Heart left ventricle (tissue), 16 donors: ENCODE measurements around the gene ZNF787. TPM values are rescaled to one million over a fixed set of nuclear protein-coding genes. Genes with fewer than 3 reads are reported as not detected.

ENCODE experiments used
- ATAC-seq, 4 donors: fragments of 200-7000 bp; cut with Tn5 transposase; one replicate each; pipeline ENCODE4 v1.9.1; 2020 to 2022; ENCODE audit warnings: moderate library complexity in 4 of 4, mild to moderate bottlenecking in 3 of 4, moderate number of reproducible peaks in 1 of 4
- DNase-seq, 5 donors: peaks; one replicate each; pipeline ENCODE4 v3.0.0-alpha.2; 2020
- H3K27ac ChIP-seq, 12 donors: fragments of 200-600 bp; sonication (generic) in 4 of 12; one replicate each; pipeline versions ENCODE4 v1.5.0 to v1.8.0; 2016 to 2022; ENCODE audit warnings: mild to moderate bottlenecking in 2 of 12
- H3K27me3 ChIP-seq, 9 donors: fragments of 200-600 bp; sonication (generic) in 2 of 9; one replicate each; pipeline versions ENCODE4 v1.5.1 to v1.8.0; 2016 to 2022; ENCODE audit warnings: mild to moderate bottlenecking in 3 of 9
- H3K36me3 ChIP-seq, 9 donors: fragments of 200-600 bp; sonication (generic) in 2 of 9; one replicate each; pipeline versions ENCODE4 v1.5.0 to v1.8.0; 2018 to 2022; ENCODE audit warnings: mild to moderate bottlenecking in 2 of 9
- H3K4me1 ChIP-seq, 12 donors: fragments of 200-600 bp; sonication (generic) in 4 of 12; one replicate each; pipeline versions ENCODE4 v1.5.0 to v1.8.0; 2016 to 2022; ENCODE audit warnings: mild to moderate bottlenecking in 3 of 12
- H3K4me3 ChIP-seq, 12 donors: fragments of 200-600 bp; sonication (generic) in 4 of 12; one replicate each; pipeline versions ENCODE4 v1.5.0 to v1.8.0; 2017 to 2022; ENCODE audit warnings: mild to moderate bottlenecking in 9 of 12, moderate library complexity in 4 of 12
- H3K9me3 ChIP-seq, 12 donors: fragments of 200-600 bp; sonication (generic) in 4 of 12; one replicate each; pipeline versions ENCODE4 v1.5.0 to v1.8.0; 2016 to 2022; ENCODE audit warnings: mild to moderate bottlenecking in 1 of 12
- CTCF ChIP-seq, 12 donors: fragments of 200-600 bp; sonication (generic) in 4 of 12; IDR thresholded peaks; one replicate each; pipeline versions ENCODE4 v1.5.0 to v1.8.0; 2018 to 2022; ENCODE audit warnings: antibody characterized with exemption in 12 of 12, mild to moderate bottlenecking in 5 of 12
- POLR2A ChIP-seq, 2 donors: fragments of 450-650 bp; IDR thresholded peaks; one replicate each; pipeline ENCODE4 v1.6.1; 2017; ENCODE audit warnings: antibody characterized with exemption in 2 of 2, mild to moderate bottlenecking in 2 of 2, moderate library complexity in 2 of 2
- WGBS, 4 donors: extraction: QIAGEN DNeasy Blood & Tissue Kit in 2 of 4; methylation state at CpG; one replicate each; pipeline versions ENCODE4 v1.1.5 to v1.1.7; 2013 to 2018; 5-methylcytosine and 5-hydroxymethylcytosine counted together
- intact Hi-C, 10 donors: fragments of 100-400 bp; cut with DNase I; formaldehyde crosslinking; loops; one replicate each; pipeline versions ENCODE4 v1.11.1 to v1.14.2; 2022
- polyA plus RNA-seq, 2 donors: library from polyadenylated mRNA; stranded (reverse); fragments of 200-250 nt; gene quantifications; one replicate each; pipeline ENCODE4 v1.2.3, GENCODE V29; 2013
- total RNA-seq, 9 donors: library from RNA; depleted of rRNA in 2 of 9; stranded (reverse); fragments of >200 nt in 2 of 9; fragmentation: NEBNext Ultra II Directional in 3 of 9; extraction: Animal tissue kit (Norgen Biotek cat#: 25700) in 3 of 9; gene quantifications; one replicate each; pipeline versions ENCODE4 v1.1.0 to v1.2.4, GENCODE V29; 2016 to 2023
- donor health status: ischemic (EF 13 %, LVEDD 7.1; RV severe dilation, severe dysfunction).
- donor health status: healthy with polysubstance abuse.
- donor health status: DM: no; HTN: yes; CAD: no.
- donor health status: DM: no; HTN: no; CAD: no.
- donor health status: ischemic (EF 25% LVEDD 6.9; RV normal size, moderate dysfunction).
- donor health status: ischemic (EF 25% LVEDD 5.7; RV mildly dilated, moderate dysfunction).
- donor health status: healthy.
- donor health status: DM: yes; HTN: yes; CAD: no.
- donor health status: ischemic (EF 35%, LVEDD 5.7; RV mildly dilated, moderate dysfunction).
- donor health status: nonischemic (EF 11% LVEDD 7.7; RV severe dilation, severe dysfunction).
- donor health status: DM: yes; HTN: yes; CAD: no.
- donor health status: PGD.
- donor health status: ischemic (EF 29% LVEDD 5.4; RV normal size, mild dysfunction).
- donor health status: nonischemic (EF 23%, LVEDD 6.1; RV moderate dilation, normal function).

Gene ZNF787
- total and polyA plus RNA-seq, 11 donors, result 11.6 to 40.8 (median 25.3) TPM

GRCh38 chr19:56101746-56102535 is 19.2 kb downstream of the ZNF787 start:
- Histone ChIP-seq H3K36me3 (peaks cover 0 to 57% (median 23%) of the 10 kb centered on the region in 9 donors), H3K4me1 (peaks cover 0 to 30% (median 18%) of the 10 kb centered on the region in 12 donors), H3K4me3 (no peak overlapping the region), H3K27me3 (no peaks in the 10 kb centered on the region), H3K27ac (no peak overlapping the region), H3K9me3 (no peaks in the 10 kb centered on the region)
- TF ChIP-seq POLR2A (IDR thresholded peaks at IDR 0.05), result no peak
- TF ChIP-seq CTCF (IDR thresholded peaks at IDR 0.05), result no peak
- 89 to 91% (median 90%) methylated on average over 28 to 34 of the region's 34 CpGs for WGBS, 4 donors
- ATAC-seq, result no peak
- intact Hi-C loops, result loop anchor here in 1 of 10 donors (5.0 kb wide), 1 partner anchor 35 kb away; no protein-coding TSS in a partner anchor
- DNase-seq, result no peak

- Histone ChIP-seq H3K27me3 (no peaks in the 10 kb centered on the region), H3K27ac (no peak overlapping the region), H3K9me3 (no peaks in the 10 kb centered on the region), H3K4me1 (peaks cover 0 to 36% (median 15%) of the 10 kb centered on the region in 12 donors), H3K4me3 (no peak overlapping the region), H3K36me3 (peaks cover 0 to 49% (median 23%) of the 10 kb centered on the region in 9 donors)
- no peak for DNase-seq
- ATAC-seq, result no peak
- intact Hi-C loops, result loop anchor here in 1 of 10 donors (5.0 kb wide), 1 partner anchor 36 kb away; no protein-coding TSS in a partner anchor
- WGBS, 4 donors, result 86 to 98% (median 87%) methylated on average over 8 to 25 of the region's 25 CpGs
- no peak for TF ChIP-seq CTCF (IDR thresholded peaks at IDR 0.05)
- TF ChIP-seq POLR2A (IDR thresholded peaks at IDR 0.05), result no peak
Measured at GRCh38 chr19:56101095-56101494, 20.0 kb downstream of the ZNF787 start.

GRCh38 chr19:56099638-56100539 is 21.2 kb downstream of the ZNF787 start:
- Histone ChIP-seq H3K4me3 (no peak overlapping the region), H3K27me3 (no peaks in the 10 kb centered on the region), H3K4me1 (peaks cover 0 to 29% (median 8%) of the 10 kb centered on the region in 12 donors), H3K9me3 (no peaks in the 10 kb centered on the region), H3K27ac (no peak overlapping the region), H3K36me3 (peaks cover 0 to 59% (median 23%) of the 10 kb centered on the region in 9 donors)
- peak in 1 of 5 donors; percentile 49 for DNase-seq
- 88 to 92% (median 89%) methylated on average over 29 to 31 of the region's 31 CpGs for WGBS, 4 donors
- no peak for ATAC-seq
- intact Hi-C loops, result loop anchor here in 1 of 10 donors (5.0 kb wide), 1 partner anchor 37 kb away; no protein-coding TSS in a partner anchor
- no peak for TF ChIP-seq CTCF (IDR thresholded peaks at IDR 0.05)
- no peak for TF ChIP-seq POLR2A (IDR thresholded peaks at IDR 0.05)
